Progenitor cell of endocrine pancreas (in vitro differentiated cells): ENCODE measurements around the gene AP1S1. TPM values are rescaled to one million over a fixed set of nuclear protein-coding genes. Genes with fewer than 3 reads are reported as not detected.

Experiments used
- DNase-seq: peaks from one replicate; pipeline ENCODE4 v3.0.0; 2021; ENCODE audit warnings: low spot score; ENCODE audit not compliant: unreplicated experiment
- H3K27ac Mint-ChIP-seq: 2 replicates; pipeline ENCODE4 v1.8.0; 2021; ENCODE audit warnings: mild to moderate bottlenecking, moderate library complexity, mixed read lengths
- H3K27me3 Mint-ChIP-seq: 2 replicates; pipeline ENCODE4 v1.8.0; 2021; ENCODE audit warnings: mixed read lengths
- H3K36me3 Mint-ChIP-seq: 2 replicates; pipeline ENCODE4 v1.8.0; 2022; ENCODE audit warnings: mixed read lengths; ENCODE audit not compliant: insufficient read depth
- H3K4me1 Mint-ChIP-seq: 2 replicates; pipeline ENCODE4 v1.8.0; 2021; ENCODE audit warnings: low read depth, mixed read lengths
- H3K4me3 Mint-ChIP-seq: 2 replicates; pipeline ENCODE4 v1.8.0; 2021; ENCODE audit warnings: low read depth, mild to moderate bottlenecking, moderate library complexity, mixed read lengths
- H3K9me3 Mint-ChIP-seq: 2 replicates; pipeline ENCODE4 v1.8.0; 2021; ENCODE audit warnings: low read depth, mixed read lengths
- total RNA-seq: library from RNA; stranded (reverse); gene quantifications from 2 replicates; pipeline ENCODE4 v1.2.1, GENCODE V29; 2021
- TF ChIP-seq, protein P1 (sequence below): fragments of 200-600 bp; sonication (generic); IDR thresholded peaks from one replicate; pipeline ENCODE4 v1.5.0; 2021; ENCODE audit warnings: antibody characterized with exemption, mild to moderate bottlenecking; ENCODE audit not compliant: unreplicated experiment

The AP1S1 gene
- total RNA-seq, 1 donor from 2014 or later = 61.3 TPM

DNA sequence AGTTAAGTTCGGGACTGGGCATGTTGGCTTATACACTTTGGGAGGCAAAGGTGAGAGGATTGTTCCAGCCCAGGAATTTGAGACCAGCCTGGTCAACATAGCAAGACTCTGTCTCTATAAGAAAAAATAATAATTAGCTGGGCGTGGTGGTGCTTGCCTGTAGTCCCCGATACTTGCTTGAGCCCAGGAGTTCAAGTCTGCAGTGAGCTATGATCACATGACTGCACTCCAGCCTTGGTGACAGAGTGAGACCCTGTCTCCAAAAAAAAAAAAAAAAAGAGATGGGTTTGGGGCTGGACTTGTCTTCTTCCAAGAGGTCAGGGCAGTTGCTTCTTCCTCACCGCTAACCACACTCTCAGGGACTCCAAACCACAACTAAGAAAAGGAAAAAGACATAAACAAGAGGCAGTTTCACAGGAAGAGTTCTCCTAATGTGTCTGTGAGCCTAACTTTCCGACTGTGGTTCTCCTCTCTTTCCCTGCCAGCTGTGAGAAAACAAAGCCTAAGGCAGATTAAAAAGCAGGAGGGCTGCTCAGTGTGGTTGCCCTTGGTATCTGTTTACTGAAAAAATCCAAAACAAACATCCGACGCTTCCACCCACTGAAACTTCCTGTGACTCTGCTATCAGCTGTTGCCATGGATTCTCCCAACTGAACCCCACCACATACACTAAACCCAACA, 29.8 kb upstream of the AP1S1 start:
- TF ChIP-seq, protein P1, sequence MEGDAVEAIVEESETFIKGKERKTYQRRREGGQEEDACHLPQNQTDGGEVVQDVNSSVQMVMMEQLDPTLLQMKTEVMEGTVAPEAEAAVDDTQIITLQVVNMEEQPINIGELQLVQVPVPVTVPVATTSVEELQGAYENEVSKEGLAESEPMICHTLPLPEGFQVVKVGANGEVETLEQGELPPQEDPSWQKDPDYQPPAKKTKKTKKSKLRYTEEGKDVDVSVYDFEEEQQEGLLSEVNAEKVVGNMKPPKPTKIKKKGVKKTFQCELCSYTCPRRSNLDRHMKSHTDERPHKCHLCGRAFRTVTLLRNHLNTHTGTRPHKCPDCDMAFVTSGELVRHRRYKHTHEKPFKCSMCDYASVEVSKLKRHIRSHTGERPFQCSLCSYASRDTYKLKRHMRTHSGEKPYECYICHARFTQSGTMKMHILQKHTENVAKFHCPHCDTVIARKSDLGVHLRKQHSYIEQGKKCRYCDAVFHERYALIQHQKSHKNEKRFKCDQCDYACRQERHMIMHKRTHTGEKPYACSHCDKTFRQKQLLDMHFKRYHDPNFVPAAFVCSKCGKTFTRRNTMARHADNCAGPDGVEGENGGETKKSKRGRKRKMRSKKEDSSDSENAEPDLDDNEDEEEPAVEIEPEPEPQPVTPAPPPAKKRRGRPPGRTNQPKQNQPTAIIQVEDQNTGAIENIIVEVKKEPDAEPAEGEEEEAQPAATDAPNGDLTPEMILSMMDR = no peak
- Mint-ChIP-seq H3K36me3 (no peaks in the 10 kb centered on the region), H3K27ac (no peak overlapping the region), H3K4me3 (no peak overlapping the region), H3K27me3 (peaks cover 31% of the 10 kb centered on the region), H3K4me1 (peaks cover 25% of the 10 kb centered on the region), H3K9me3 (no peaks in the 10 kb centered on the region)
- no peak for DNase-seq

DNA sequence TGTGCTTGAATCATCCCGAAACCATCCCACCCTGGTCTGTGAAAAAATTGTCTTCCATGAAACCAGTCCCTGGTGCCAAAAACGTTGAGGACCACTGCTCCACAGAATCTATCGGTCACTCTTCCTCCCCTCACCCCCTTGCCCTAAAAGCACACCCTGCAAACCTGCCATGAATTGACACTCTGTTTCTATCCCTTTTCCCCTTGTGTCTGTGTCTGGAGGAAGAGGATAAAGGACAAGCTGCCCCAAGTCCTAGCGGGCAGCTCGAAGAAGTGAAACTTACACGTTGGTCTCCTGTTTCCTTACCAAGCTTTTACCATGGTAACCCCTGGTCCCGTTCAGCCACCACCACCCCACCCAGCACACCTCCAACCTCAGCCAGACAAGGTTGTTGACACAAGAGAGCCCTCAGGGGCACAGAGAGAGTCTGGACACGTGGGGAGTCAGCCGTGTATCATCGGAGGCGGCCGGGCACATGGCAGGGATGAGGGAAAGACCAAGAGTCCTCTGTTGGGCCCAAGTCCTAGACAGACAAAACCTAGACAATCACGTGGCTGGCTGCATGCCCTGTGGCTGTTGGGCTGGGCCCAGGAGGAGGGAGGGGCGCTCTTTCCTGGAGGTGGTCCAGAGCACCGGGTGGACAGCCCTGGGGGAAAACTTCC, 28.2 kb upstream of the AP1S1 start:
- peaks cover 34% of the 10 kb centered on the region for H3K27me3 Mint-ChIP-seq
- H3K9me3 Mint-ChIP-seq = no peaks in the 10 kb centered on the region
- no peak overlapping the region for H3K27ac Mint-ChIP-seq
- peaks cover 25% of the 10 kb centered on the region for H3K4me1 Mint-ChIP-seq
- TF ChIP-seq, protein P1 = no peak
- no peak for DNase-seq
- H3K4me3 Mint-ChIP-seq = no peak overlapping the region
- H3K36me3 Mint-ChIP-seq = no peaks in the 10 kb centered on the region

DNA sequence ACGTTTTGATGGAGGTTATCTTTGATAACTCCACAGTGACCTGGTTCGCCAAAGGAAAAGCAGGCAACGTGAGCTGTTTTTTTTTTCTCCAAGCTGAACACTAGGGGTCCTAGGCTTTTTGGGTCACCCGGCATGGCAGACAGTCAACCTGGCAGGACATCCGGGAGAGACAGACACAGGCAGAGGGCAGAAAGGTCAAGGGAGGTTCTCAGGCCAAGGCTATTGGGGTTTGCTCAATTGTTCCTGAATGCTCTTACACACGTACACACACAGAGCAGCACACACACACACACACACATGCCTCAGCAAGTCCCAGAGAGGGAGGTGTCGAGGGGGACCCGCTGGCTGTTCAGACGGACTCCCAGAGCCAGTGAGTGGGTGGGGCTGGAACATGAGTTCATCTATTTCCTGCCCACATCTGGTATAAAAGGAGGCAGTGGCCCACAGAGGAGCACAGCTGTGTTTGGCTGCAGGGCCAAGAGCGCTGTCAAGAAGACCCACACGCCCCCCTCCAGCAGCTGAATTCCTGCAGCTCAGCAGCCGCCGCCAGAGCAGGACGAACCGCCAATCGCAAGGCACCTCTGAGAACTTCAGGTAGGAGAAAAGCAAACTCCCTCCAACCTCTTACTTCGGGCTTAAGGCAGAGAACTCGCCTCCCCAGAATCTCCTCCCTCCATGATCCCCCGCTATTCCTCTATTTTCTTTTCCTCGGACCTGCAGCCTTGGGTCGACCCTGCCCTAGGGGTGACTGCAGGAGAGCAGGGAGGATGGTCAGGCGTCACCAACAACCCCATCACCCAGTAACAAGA, 27.4 kb upstream of the AP1S1 start, which contains the start of gene SERPINE1:
SERPINE1 (plus strand) TSS at position 454 of the 809 bp plus-strand sequence. CDS start 1,290 bp downstream, outside the sequence.
- peaks cover 37% of the 10 kb centered on the region for H3K27me3 Mint-ChIP-seq
- no peak within 1 kb of the TSS for H3K4me3 Mint-ChIP-seq
- no peak within 1 kb of the TSS for H3K27ac Mint-ChIP-seq
- H3K4me1 Mint-ChIP-seq = peaks cover 25% of the 10 kb centered on the region
- no peaks in the 10 kb centered on the region for H3K9me3 Mint-ChIP-seq
- TF ChIP-seq, protein P1 = peak; percentile 36
- DNase-seq = no peak
- H3K36me3 Mint-ChIP-seq = no peaks in the 10 kb centered on the region

DNA sequence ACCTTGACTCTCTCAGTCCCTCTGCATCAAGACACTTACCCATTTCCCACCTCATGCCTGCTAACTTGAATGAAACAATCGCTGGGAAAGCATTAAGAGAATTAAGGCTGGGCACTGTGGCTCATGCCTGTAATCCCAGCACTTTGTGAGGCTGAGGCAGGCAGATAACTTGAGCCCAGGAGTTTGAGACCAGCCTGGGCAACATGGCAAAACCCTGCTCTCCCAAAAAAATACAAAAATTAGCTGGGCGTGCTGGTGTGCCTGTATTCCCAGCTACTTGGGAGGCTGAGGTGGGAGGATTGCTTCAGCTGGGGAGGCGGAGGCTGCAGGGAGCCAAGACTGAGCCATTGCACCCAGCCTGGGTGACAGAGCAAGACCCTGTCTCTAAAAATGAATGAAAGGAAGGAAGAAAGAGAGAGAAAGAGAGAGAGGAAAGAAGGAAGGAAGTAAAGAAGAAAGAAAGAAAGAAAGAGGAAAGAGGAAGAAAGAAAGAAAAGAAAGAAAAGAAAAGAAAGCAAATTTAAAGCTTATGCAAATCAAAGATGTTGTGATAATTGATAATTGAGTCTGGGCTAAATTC, 26.7 kb upstream of the AP1S1 start:
- Mint-ChIP-seq H3K27ac (no peak overlapping the region), H3K4me3 (no peak overlapping the region), H3K4me1 (peaks cover 18% of the 10 kb centered on the region), H3K9me3 (no peaks in the 10 kb centered on the region), H3K27me3 (peaks cover 35% of the 10 kb centered on the region), H3K36me3 (no peaks in the 10 kb centered on the region)
- no peak for DNase-seq
- TF ChIP-seq, protein P1 = no peak
